D341Med (cell line): ENCODE data around the gene NECTIN1.

Source experiments
- DNase-seq: peaks from one replicate; pipeline ENCODE4 v3.0.0; 2012; ENCODE audit warnings: low spot score

Gene NECTIN1

GRCh38 chr11:119712459-119713358 is 16.3 kb downstream of the NECTIN1 start:
- DNase-seq: no peak

GRCh38 chr11:119712006-119712405 is 17.0 kb downstream of the NECTIN1 start:
- no peak for DNase-seq

GRCh38 chr11:119711476-119711875 is 17.5 kb downstream of the NECTIN1 start:
- no peak for DNase-seq

GRCh38 chr11:119710417-119710816 is 18.6 kb downstream of the NECTIN1 start:
- DNase-seq: no peak

GRCh38 chr11:119709638-119710346 is 19.2 kb downstream of the NECTIN1 start:
- peak; percentile 82 for DNase-seq

GRCh38 chr11:119709171-119709570 is 19.8 kb downstream of the NECTIN1 start:
- DNase-seq: no peak

- DNase-seq: no peak
Measured at GRCh38 chr11:119708384-119708783, 20.6 kb downstream of the NECTIN1 start.

- DNase-seq: no peak
Measured at GRCh38 chr11:119706887-119707286, 22.1 kb downstream of the NECTIN1 start.

GRCh38 chr11:119706029-119706428 is 23.0 kb downstream of the NECTIN1 start:
- DNase-seq: no peak

GRCh38 chr11:119705362-119705761 is 23.6 kb downstream of the NECTIN1 start:
- DNase-seq: no peak

- no peak for DNase-seq
Measured at GRCh38 chr11:119704849-119705248, 24.2 kb downstream of the NECTIN1 start.

GRCh38 chr11:119701591-119702549 is 27.1 kb downstream of the NECTIN1 start:
- DNase-seq: peak; percentile 72

GRCh38 chr11:119700536-119701346 is 28.3 kb downstream of the NECTIN1 start:
- no peak for DNase-seq

- no peak for DNase-seq
Measured at GRCh38 chr11:119700030-119700429, 29.0 kb downstream of the NECTIN1 start.

GRCh38 chr11:119699227-119699626 is 29.8 kb downstream of the NECTIN1 start:
- DNase-seq: no peak

- no peak for DNase-seq
Measured at GRCh38 chr11:119697882-119698281, 31.1 kb downstream of the NECTIN1 start.

- DNase-seq: no peak
Measured at GRCh38 chr11:119697445-119697844, 31.6 kb downstream of the NECTIN1 start.

GRCh38 chr11:119696378-119697222 is 32.4 kb downstream of the NECTIN1 start:
- DNase-seq: no peak

GRCh38 chr11:119694334-119694733 is 34.7 kb downstream of the NECTIN1 start:
- no peak for DNase-seq

- DNase-seq: no peak
Measured at GRCh38 chr11:119693253-119693815, 35.7 kb downstream of the NECTIN1 start.
